Measurements from ENCODE around the gene SMCO4. TPM values are rescaled to one million over a fixed set of nuclear protein-coding genes. Genes with fewer than 3 reads are reported as not detected.

SMCO4 gene
- total and polyA plus RNA-seq, 7 donors: 2.4 to 112 (median 9.6) TPM

GRCh38 chr11:93512949-93513667, 30.1 kb downstream of the SMCO4 start:
- 94 to 98% methylated on average over 3 of the region's 3 CpGs for WGBS, 2 donors
- H3K9me3 ChIP-seq: no peaks in the 10 kb centered on the region
- H3K36me3 ChIP-seq: no peaks in the 10 kb centered on the region
- DNase-seq: no peak
- H3K27ac ChIP-seq: no peak overlapping the region
- TF ChIP-seq EP300 (IDR thresholded peaks at IDR 0.05) (no peak), POLR2A (IDR thresholded peaks at IDR 0.05) (no peak), POLR2AphosphoS5 (IDR thresholded peaks at IDR 0.05) (no peak), CTCF (IDR thresholded peaks at IDR 0.05) (no peak)
- intact Hi-C loops (cut with DNase I): no loop called here
- H3K27me3 ChIP-seq: no peaks in the 10 kb centered on the region
- no peaks in the 10 kb centered on the region for H3K4me1 ChIP-seq
- no peak overlapping the region for H3K4me3 ChIP-seq

GRCh38 chr11:93512073-93512475, 31.1 kb downstream of the SMCO4 start:
- Histone ChIP-seq H3K4me1 (no peaks in the 10 kb centered on the region), H3K9me3 (no peaks in the 10 kb centered on the region), H3K4me3 (no peak overlapping the region), H3K27ac (no peak overlapping the region), H3K27me3 (no peaks in the 10 kb centered on the region), H3K36me3 (no peaks in the 10 kb centered on the region)
- 67 to 80% methylated on average over 4 of the region's 4 CpGs for WGBS, 2 donors
- no peak for DNase-seq
- intact Hi-C loops (cut with DNase I): no loop called here
- no peak for TF ChIP-seq POLR2A (IDR thresholded peaks at IDR 0.05)
- no peak for TF ChIP-seq CTCF (IDR thresholded peaks at IDR 0.05)
- TF ChIP-seq EP300 (IDR thresholded peaks at IDR 0.05): no peak
- no peak for TF ChIP-seq POLR2AphosphoS5 (IDR thresholded peaks at IDR 0.05)

GRCh38 chr11:93510196-93510873, 32.9 kb downstream of the SMCO4 start:
- DNase-seq: no peak
- TF ChIP-seq EP300 (IDR thresholded peaks at IDR 0.05): no peak
- TF ChIP-seq POLR2AphosphoS5 (IDR thresholded peaks at IDR 0.05): no peak
- TF ChIP-seq CTCF (IDR thresholded peaks at IDR 0.05): no peak
- TF ChIP-seq POLR2A (IDR thresholded peaks at IDR 0.05): no peak
- Histone ChIP-seq H3K36me3 (no peaks in the 10 kb centered on the region), H3K4me3 (no peak overlapping the region), H3K9me3 (no peaks in the 10 kb centered on the region), H3K27ac (no peak overlapping the region), H3K27me3 (no peaks in the 10 kb centered on the region), H3K4me1 (no peaks in the 10 kb centered on the region)
- WGBS, 2 donors: 91 to 97% methylated on average over 3 of the region's 3 CpGs
- intact Hi-C loops (cut with DNase I): no loop called here

GRCh38 chr11:93507517-93507916, 35.7 kb downstream of the SMCO4 start:
- H3K4me1 ChIP-seq: no peaks in the 10 kb centered on the region
- TF ChIP-seq POLR2AphosphoS5 (IDR thresholded peaks at IDR 0.05) (no peak), CTCF (IDR thresholded peaks at IDR 0.05) (no peak), EP300 (IDR thresholded peaks at IDR 0.05) (no peak), POLR2A (IDR thresholded peaks at IDR 0.05) (no peak)

More at GRCh38 chr11:93507517-93507916, 35.7 kb downstream of the SMCO4 start:
- H3K36me3 ChIP-seq: no peaks in the 10 kb centered on the region
- H3K27ac ChIP-seq: no peak overlapping the region
- H3K9me3 ChIP-seq: no peaks in the 10 kb centered on the region
- WGBS, 2 donors: 83 to 91% methylated on average over 1 of the region's 1 CpG
- no peak overlapping the region for H3K4me3 ChIP-seq
- DNase-seq: no peak
- intact Hi-C loops (cut with DNase I): no loop called here
- no peaks in the 10 kb centered on the region for H3K27me3 ChIP-seq

All from sigmoid colon (tissue), 7 donors.